Measurements from ENCODE around the gene KRTDAP.

- no peak for TF ChIP-seq CTCF (IDR thresholded peaks at IDR 0.05)
- TF ChIP-seq POLR2A (IDR thresholded peaks at IDR 0.05) = no peak
Observed at GRCh38 chr19:35470128-35470527, 20.1 kb downstream of the KRTDAP start.

All from thyroid gland (tissue), 4 donors.